H1 (cell line): ENCODE data around the gene NUP188. TPM values are rescaled to one million over a fixed set of nuclear protein-coding genes. Genes with fewer than 3 reads are reported as not detected.

ENCODE experiments used
- CTCF ChIA-PET: fragments of 300-600 bp; sonication (Branson Sonifier 250); formaldehyde crosslinking; loops from one replicate; lab custom pipeline; 2021; ENCODE audit not compliant: partially characterized antibody; lab: Charles Lee
- POLR2A ChIA-PET: fragments of 300-600 bp; sonication (Branson Sonifier 250); formaldehyde crosslinking; loops from one replicate; lab custom pipeline; 2021; ENCODE audit warnings: inconsistent platforms; ENCODE audit not compliant: partially characterized antibody; lab: Charles Lee
- DNase-seq, 2 experiments: peaks; one replicate each; pipeline versions ENCODE4 v3.0.0 to v3.0.0-alpha.2; 2010 to 2022; ENCODE audit warnings: low spot score in 2 of 2, low read depth in 1 of 2, mixed read lengths in 1 of 2
- FAIRE-seq: peaks from 2 replicates; lab custom pipeline; 2011; peaks lifted over from hg19 to GRCh38; lab: Jason Lieb, UNC
- H2AFZ ChIP-seq: 2 replicates; pipeline ENCODE4 v1.8.1; 2012; ENCODE audit warnings: low read length, inconsistent platforms
- H2AK5ac ChIP-seq: 2 replicates; pipeline ENCODE4 v1.6.1; 2013; ENCODE audit warnings: low read depth, low read length
- H2BK120ac ChIP-seq: replicated peaks from 2 replicates; pipeline ENCODE3; 2013; ENCODE audit warnings: low read depth, low read length, inconsistent platforms
- H2BK12ac ChIP-seq: 2 replicates; pipeline ENCODE4 v1.6.1; 2013; ENCODE audit warnings: low read depth, low read length
- H2BK15ac ChIP-seq: 2 replicates; pipeline ENCODE4 v1.6.1; 2013; ENCODE audit warnings: low read length
- H2BK20ac ChIP-seq: 2 replicates; pipeline ENCODE4 v1.6.1; 2013; ENCODE audit warnings: low read length
- H2BK5ac ChIP-seq: 2 replicates; pipeline ENCODE4 v1.6.1; 2013; ENCODE audit warnings: low read depth, low read length
- H3K14ac ChIP-seq: 2 replicates; pipeline ENCODE4 v1.6.1; 2013; ENCODE audit warnings: inconsistent platforms; ENCODE audit not compliant: insufficient read length
- H3K18ac ChIP-seq: 2 replicates; pipeline ENCODE4 v1.6.1; 2013; ENCODE audit warnings: low read length; ENCODE audit errors: extremely low read depth
- H3K23ac ChIP-seq: 2 replicates; pipeline ENCODE4 v1.6.1; 2013; ENCODE audit warnings: inconsistent platforms; ENCODE audit not compliant: insufficient read length
- H3K23me2 ChIP-seq: 2 replicates; pipeline ENCODE4 v1.6.1; 2013; ENCODE audit warnings: low read depth, low read length
- H3K27ac ChIP-seq: 2 replicates; pipeline ENCODE4 v1.6.1; 2011; ENCODE audit warnings: low read depth, low read length, inconsistent platforms
- H3K27me3 ChIP-seq, 4 experiments: replicated peaks in 1 of 4; 1 replicate in 1 of 4; 2 replicates in 3 of 4; pipeline versions ENCODE4 v1.6.1 to v1.8.1; 2011 to 2013; ENCODE audit warnings: low read length in 3 of 4, mild to moderate bottlenecking in 3 of 4, inconsistent platforms in 2 of 4, mixed read lengths in 2 of 4, moderate library complexity in 1 of 4; ENCODE audit not compliant: control insufficient read depth in 3 of 4, insufficient read depth in 3 of 4; ENCODE audit errors: extremely low read depth in 1 of 4
- H3K36me3 ChIP-seq, 4 experiments: 2 replicates each; pipeline versions ENCODE4 v1.6.1 to v1.8.1; 2011 to 2013; ENCODE audit warnings: mild to moderate bottlenecking in 4 of 4, low read length in 3 of 4, moderate library complexity in 2 of 4, control low read depth in 1 of 4, inconsistent platforms in 1 of 4; ENCODE audit not compliant: insufficient read depth in 4 of 4, control insufficient read depth in 2 of 4
- H3K4ac ChIP-seq: replicated peaks from 2 replicates; pipeline ENCODE3; 2013; ENCODE audit warnings: low read length, low read depth, mixed read lengths, inconsistent platforms; ENCODE audit not compliant: insufficient read length
- H3K4me1 ChIP-seq, 4 experiments: replicated peaks in 1 of 4; 1 replicate in 1 of 4; 2 replicates in 3 of 4; pipeline versions ENCODE4 v1.6.1 to v1.8.1; 2011 to 2013; ENCODE audit warnings: low read length in 3 of 4, inconsistent platforms in 2 of 4, mixed read lengths in 1 of 4; ENCODE audit not compliant: insufficient read depth in 4 of 4, control insufficient read depth in 3 of 4
- H3K4me2 ChIP-seq, 2 experiments: 2 replicates each; pipeline versions ENCODE4 v1.6.1 to v1.8.1; 2011 to 2013; ENCODE audit warnings: low read depth in 2 of 2, low read length in 2 of 2, control low read depth in 1 of 2, inconsistent platforms in 1 of 2, mild to moderate bottlenecking in 1 of 2; ENCODE audit not compliant: insufficient read depth in 1 of 2
- H3K4me3 ChIP-seq, 4 experiments: fragments of 200-600, 300-600 bp in 1 of 4; sonication (generic), shearing (Covaris generic), sonication (Bioruptor Twin) in 1 of 4; 2 replicates each; pipeline versions ENCODE4 v1.5.1 to v1.8.1; 2011 to 2016; ENCODE audit warnings: low read length in 4 of 4, low read depth in 3 of 4, control low read depth in 2 of 4, inconsistent platforms in 2 of 4, mild to moderate bottlenecking in 2 of 4, mixed read lengths in 1 of 4, moderate library complexity in 1 of 4; ENCODE audit not compliant: insufficient read depth in 2 of 4; ENCODE audit errors: extremely low read depth in 1 of 4
- H3K56ac ChIP-seq: replicated peaks from 2 replicates; pipeline ENCODE3; 2013; ENCODE audit warnings: low read depth, mild to moderate bottlenecking, mixed read lengths, low read length, inconsistent platforms; ENCODE audit not compliant: insufficient read length
- H3K79me1 ChIP-seq: 2 replicates; pipeline ENCODE4 v1.6.1; 2013; ENCODE audit warnings: low read depth, low read length, control low read depth
- H3K79me2 ChIP-seq, 2 experiments: 2 replicates each; pipeline versions ENCODE4 v1.6.1 to v1.8.1; 2012 to 2013; ENCODE audit warnings: low read length in 2 of 2, mild to moderate bottlenecking in 2 of 2, inconsistent platforms in 1 of 2; ENCODE audit not compliant: insufficient read depth in 2 of 2, control insufficient read depth in 1 of 2
- H3K9ac ChIP-seq, 4 experiments: replicated peaks in 1 of 4; 1 replicate in 1 of 4; 2 replicates in 3 of 4; pipeline versions ENCODE4 v1.6.1 to v1.8.1; 2011 to 2013; ENCODE audit warnings: low read depth in 3 of 4, low read length in 3 of 4, control low read depth in 2 of 4, mild to moderate bottlenecking in 2 of 4, moderate library complexity in 2 of 4, inconsistent platforms in 1 of 4; ENCODE audit errors: extremely low read depth in 1 of 4
- H3K9me3 ChIP-seq, 2 experiments: 2 replicates each; pipeline versions ENCODE4 v1.6.1 to v1.8.1; 2012 to 2013; ENCODE audit warnings: mild to moderate bottlenecking in 2 of 2, moderate library complexity in 2 of 2, control low read depth in 1 of 2, inconsistent platforms in 1 of 2, low read depth in 1 of 2, low read length in 1 of 2, mixed read lengths in 1 of 2; ENCODE audit not compliant: insufficient read depth in 2 of 2
- H4K20me1 ChIP-seq, 2 experiments: replicated peaks in 1 of 2; 2 replicates each; pipeline versions ENCODE3 to v1.8.1; 2011 to 2013; ENCODE audit warnings: inconsistent platforms in 2 of 2, low read length in 2 of 2, mild to moderate bottlenecking in 1 of 2; ENCODE audit not compliant: insufficient read depth in 2 of 2, control insufficient read depth in 1 of 2
- H4K5ac ChIP-seq: 2 replicates; pipeline ENCODE4 v1.6.1; 2013; ENCODE audit warnings: low read length, low read depth, mixed read lengths, inconsistent platforms; ENCODE audit not compliant: insufficient read length
- H4K8ac ChIP-seq: 2 replicates; pipeline ENCODE4 v1.8.0; 2013; ENCODE audit warnings: mild to moderate bottlenecking, moderate library complexity, low read length, inconsistent platforms; ENCODE audit not compliant: insufficient read depth; ENCODE audit errors: extremely low read depth
- H4K91ac ChIP-seq: replicated peaks from 2 replicates; pipeline ENCODE3; 2013; ENCODE audit warnings: low read length, mixed read lengths, inconsistent platforms; ENCODE audit not compliant: insufficient read length
- BRCA1 ChIP-seq: IDR thresholded peaks from 2 replicates; pipeline ENCODE4 v1.6.1; 2012; ENCODE audit warnings: low read depth, low read length, improper control_type of control experiment
- CBX5 ChIP-seq: fragments of 300-800, 300-1000 bp; sonication (generic); IDR thresholded peaks from 2 replicates; pipeline ENCODE4 v1.7.1; 2016; ENCODE audit warnings: antibody characterized with exemption, low read length, low read depth
- HDAC2 ChIP-seq, 2 experiments: fragments of 300-600 bp in 1 of 2; sonication (generic) in 1 of 2; IDR thresholded peaks; 2 replicates each; pipeline ENCODE4 v1.6.1; 2011 to 2012; ENCODE audit warnings: low read depth in 2 of 2, low read length in 2 of 2, mild to moderate bottlenecking in 2 of 2, moderate library complexity in 2 of 2, borderline replicate concordance in 1 of 2, inconsistent platforms in 1 of 2
- JUN ChIP-seq: IDR thresholded peaks from 2 replicates; pipeline ENCODE4 v1.6.1; 2011; ENCODE audit warnings: low read depth, mild to moderate bottlenecking, improper control_type of control experiment, low read length
- RFX5 ChIP-seq: IDR thresholded peaks from 2 replicates; pipeline ENCODE4 v1.6.1; 2011; ENCODE audit warnings: low read depth, low read length, improper control_type of control experiment, borderline replicate concordance
- SIX5 ChIP-seq: IDR thresholded peaks from 2 replicates; pipeline ENCODE4 v1.6.1; 2011; ENCODE audit warnings: mild to moderate bottlenecking, low read depth, low read length
- TCF12 ChIP-seq: IDR thresholded peaks from 2 replicates; pipeline ENCODE4 v1.6.1; 2011; ENCODE audit warnings: low read depth, mild to moderate bottlenecking, low read length
- WGBS, 2 experiments: shearing (Covaris generic) in 1 of 2; methylation state at CpG; one replicate each; pipeline versions ENCODE4 v1.1.6 to v1.1.7; 2013 to 2015; ENCODE audit warnings: low lambda C conversion rate in 2 of 2, mixed read lengths in 2 of 2, inconsistent platforms in 1 of 2, low coverage in 1 of 2, missing lambda C conversion rate in 1 of 2; ENCODE audit not compliant: insufficient replicate concordance in 2 of 2, insufficient coverage in 1 of 2, insufficient read length in 1 of 2; ENCODE audit errors: extremely low coverage in 1 of 2, missing lambda C conversion rate in 1 of 2; 5-methylcytosine and 5-hydroxymethylcytosine counted together
- polyA plus RNA-seq, 7 experiments: library from polyadenylated mRNA; depleted of rRNA in 3 of 7; stranded (reverse) in 5 of 7; unstranded in 2 of 7; fragments of >200 nt in 5 of 7; fragments of 200-250 nt in 2 of 7; gene quantifications; 1 replicate in 5 of 7; 2 replicates in 1 of 7; 4 replicates in 1 of 7; pipeline versions ENCODE4 v1.2.1 to v1.2.3, GENCODE V29; 2011 to 2013; ENCODE audit warnings: missing spikeins in 2 of 7, mixed read lengths in 2 of 7
- total RNA-seq: library from RNA; stranded (reverse); fragmentation: NEBNext Ultra II Directional; extraction: Animal tissue kit (Norgen Biotek cat#: 25700); gene quantifications from 2 replicates; pipeline ENCODE4 v1.2.1, GENCODE V29; 2021

Gene NUP188
- total and polyA plus RNA-seq, 2 of the 8 experiments (the other 6 are each of a cell fraction or from before 2014, with no cell fraction given), result 90.1 to 111 TPM

DNA sequence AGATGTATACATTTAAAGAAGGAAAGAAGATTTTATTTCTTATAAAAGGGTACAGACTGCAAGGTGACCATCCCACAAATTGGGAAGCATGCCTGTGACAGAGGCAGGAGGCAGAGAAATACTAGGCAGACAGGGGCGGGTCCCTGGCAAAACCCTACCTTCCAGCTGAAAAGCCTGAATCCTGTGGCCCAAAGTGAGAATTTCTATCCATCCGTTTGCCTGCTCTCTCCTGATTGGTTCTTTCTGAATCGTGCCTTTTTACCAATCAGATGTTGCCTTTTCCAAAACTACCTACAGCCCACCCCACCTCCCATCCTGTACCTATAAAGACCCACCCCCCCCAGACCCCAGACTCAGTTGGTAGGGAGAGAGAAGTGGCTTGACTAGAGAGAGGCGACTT lies 84.0 kb downstream of the NUP188 start:
- 0 out of 2 replicates have a peak overlapping the region, but pooled peaks have one; percentile 51 for H2AFZ ChIP-seq
- H3K56ac ChIP-seq, result no peak overlapping the region
- H2BK120ac ChIP-seq, result no peak overlapping the region
- no peak overlapping the region for H2BK12ac ChIP-seq
- H3K18ac ChIP-seq, result no peak overlapping the region
- no peak overlapping the region for H2AK5ac ChIP-seq
- POLR2A ChIA-PET, result interaction anchor here (1.1 kb wide), 1 partner anchor 8 kb away, joined by 7 read pairs; no protein-coding TSS in a partner anchor
- peaks cover 0 to 9% (median 7%) of the 10 kb centered on the region in 4 experiments; a peak in 6 of 7 replicates for H3K4me1 ChIP-seq
- FAIRE-seq (no peak), DNase-seq (no peak)
- TF ChIP-seq TCF12 (no peak), CBX5 (no peak), SIX5 (no peak), RFX5 (no peak), BRCA1 (no peak), HDAC2 (IDR thresholded peaks at IDR 0.05; ENCODE audit: borderline replicate concordance in 1 of 2, low read depth in 2 of 2, low read length in 2 of 2) (no peak), JUN (no peak)
- no peak overlapping the region for H4K8ac ChIP-seq
- H4K20me1 ChIP-seq, result peaks cover 5 to 11% of the 10 kb centered on the region in 2 experiments
- no peak overlapping the region for H3K4me2 ChIP-seq
- H3K27ac ChIP-seq, result no peak overlapping the region
- H3K23ac ChIP-seq, result no peak overlapping the region
- 80% methylated on average over 2 of the region's 4 CpGs; no CpG with 5 or more reads in 1 of the 2 experiments for WGBS, 2 experiments
- H2BK20ac ChIP-seq, result no peak overlapping the region
- no peaks in the 10 kb centered on the region for H3K27me3 ChIP-seq
- no peaks in the 10 kb centered on the region for H3K36me3 ChIP-seq
- H3K79me1 ChIP-seq, result peaks cover 7% of the 10 kb centered on the region; the same call in 1 of the 2 replicates
- no peak overlapping the region for H4K5ac ChIP-seq
- H3K23me2 ChIP-seq, result peaks cover 7% of the 10 kb centered on the region
- no peak overlapping the region for H3K4ac ChIP-seq
- H4K91ac ChIP-seq, result no peak overlapping the region
- no peak overlapping the region for H3K14ac ChIP-seq
- no peak overlapping the region for H2BK5ac ChIP-seq
- CTCF ChIA-PET, result interaction anchor here (0.6 kb wide), 1 partner anchor 11 kb away, joined by 3 read pairs; no protein-coding TSS in a partner anchor
- no peaks in the 10 kb centered on the region for H3K9me3 ChIP-seq
- peaks cover 2 to 10% of the 10 kb centered on the region in 2 experiments; a peak in 3 of 4 replicates for H3K79me2 ChIP-seq
- no peak overlapping the region for H2BK15ac ChIP-seq
- no peak overlapping the region for H3K9ac ChIP-seq
- H3K4me3 ChIP-seq, result no peak overlapping the region
